Measurements from ENCODE around the gene MAP4K4.

MAP4K4 gene

DNA sequence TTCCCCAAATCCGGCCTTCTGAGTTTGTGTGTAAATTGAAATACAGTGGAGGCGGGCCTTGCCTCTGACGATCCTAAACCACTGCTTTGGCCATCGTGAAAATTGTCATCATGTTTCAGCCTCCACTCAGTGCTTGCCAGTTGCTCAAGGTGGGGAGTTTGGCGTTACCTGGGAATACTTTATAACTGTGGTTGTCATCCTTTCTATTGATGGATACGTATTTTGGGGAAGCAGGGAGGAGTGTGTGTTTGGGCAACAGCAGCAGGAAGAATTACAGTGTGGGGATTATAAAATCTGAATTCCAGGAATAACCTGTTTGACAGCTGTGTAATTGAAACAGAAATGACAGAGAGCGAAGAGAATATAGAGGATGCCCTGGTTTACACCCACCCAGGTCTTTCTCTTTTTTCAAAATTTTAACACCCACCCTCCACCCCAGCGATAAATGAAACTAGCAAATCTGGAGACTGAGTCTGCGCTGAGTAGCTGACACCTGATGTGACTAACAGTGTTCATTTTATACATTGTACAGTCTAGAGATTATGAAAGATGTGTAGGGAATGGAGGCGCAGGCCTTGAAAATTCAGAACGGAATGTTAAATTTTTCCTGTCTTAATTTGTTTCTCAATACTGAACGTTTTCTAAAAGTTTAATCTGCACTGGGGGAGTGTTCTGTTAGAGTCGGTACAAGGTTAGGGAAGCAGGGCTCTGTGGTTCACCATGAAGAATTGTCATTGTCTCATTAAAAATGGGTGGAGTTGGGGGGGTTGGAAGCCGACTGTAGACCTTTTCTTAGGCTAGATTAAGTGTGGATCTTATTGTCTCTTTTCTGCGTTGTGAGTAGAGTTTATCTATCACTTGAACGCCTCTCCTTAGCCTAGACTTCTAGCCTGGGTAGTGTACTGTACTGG, 1.6 kb downstream of the MAP4K4 start:
- TF ChIP-seq, protein P1, sequence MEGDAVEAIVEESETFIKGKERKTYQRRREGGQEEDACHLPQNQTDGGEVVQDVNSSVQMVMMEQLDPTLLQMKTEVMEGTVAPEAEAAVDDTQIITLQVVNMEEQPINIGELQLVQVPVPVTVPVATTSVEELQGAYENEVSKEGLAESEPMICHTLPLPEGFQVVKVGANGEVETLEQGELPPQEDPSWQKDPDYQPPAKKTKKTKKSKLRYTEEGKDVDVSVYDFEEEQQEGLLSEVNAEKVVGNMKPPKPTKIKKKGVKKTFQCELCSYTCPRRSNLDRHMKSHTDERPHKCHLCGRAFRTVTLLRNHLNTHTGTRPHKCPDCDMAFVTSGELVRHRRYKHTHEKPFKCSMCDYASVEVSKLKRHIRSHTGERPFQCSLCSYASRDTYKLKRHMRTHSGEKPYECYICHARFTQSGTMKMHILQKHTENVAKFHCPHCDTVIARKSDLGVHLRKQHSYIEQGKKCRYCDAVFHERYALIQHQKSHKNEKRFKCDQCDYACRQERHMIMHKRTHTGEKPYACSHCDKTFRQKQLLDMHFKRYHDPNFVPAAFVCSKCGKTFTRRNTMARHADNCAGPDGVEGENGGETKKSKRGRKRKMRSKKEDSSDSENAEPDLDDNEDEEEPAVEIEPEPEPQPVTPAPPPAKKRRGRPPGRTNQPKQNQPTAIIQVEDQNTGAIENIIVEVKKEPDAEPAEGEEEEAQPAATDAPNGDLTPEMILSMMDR (IDR thresholded peaks at IDR 0.05; ENCODE audit: low read depth, low read length) = no peak

DNA sequence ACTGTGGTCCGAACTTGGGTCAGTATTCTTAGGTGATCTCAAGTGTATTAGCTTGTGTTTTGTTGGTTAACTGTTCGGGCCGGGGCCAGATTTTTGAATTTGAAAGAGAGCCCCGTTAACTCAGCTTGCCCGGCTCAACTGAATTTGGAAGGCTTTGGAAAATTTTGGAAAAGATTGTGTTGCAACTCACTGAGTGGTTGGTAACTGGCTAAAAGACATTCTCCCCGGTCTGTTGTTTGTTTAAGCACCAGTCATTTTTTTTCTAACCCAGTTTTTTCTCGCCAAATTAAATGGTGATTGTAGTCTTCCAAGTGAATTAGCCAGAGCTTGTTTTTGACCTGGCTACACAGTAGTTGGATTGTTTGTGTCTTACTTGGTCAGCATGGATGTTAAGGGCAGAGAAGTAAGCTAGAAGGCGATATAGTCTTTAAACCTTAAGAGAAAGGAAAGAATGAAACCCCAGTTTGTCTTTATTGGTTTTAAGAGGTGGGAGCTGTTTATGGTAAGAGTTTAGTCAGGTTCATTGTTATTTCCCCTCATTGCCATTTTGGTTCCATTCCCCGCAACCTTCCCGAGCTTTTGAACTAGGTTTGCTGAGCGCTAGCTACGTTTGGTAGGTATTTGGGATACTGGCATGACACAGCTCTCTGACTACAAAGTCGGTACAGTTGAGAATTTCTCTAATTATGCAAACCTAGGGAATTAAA, 2.4 kb downstream of the MAP4K4 start:
- TF ChIP-seq, protein P1 (IDR thresholded peaks at IDR 0.05; ENCODE audit: low read depth, low read length) = no peak

More for the DNA sequence above, 1.6 kb downstream of the MAP4K4 start:
- H3K4me3 ChIP-seq (ENCODE audit: low read depth, low read length) = peak overlapping the region; percentile 85

DNA sequence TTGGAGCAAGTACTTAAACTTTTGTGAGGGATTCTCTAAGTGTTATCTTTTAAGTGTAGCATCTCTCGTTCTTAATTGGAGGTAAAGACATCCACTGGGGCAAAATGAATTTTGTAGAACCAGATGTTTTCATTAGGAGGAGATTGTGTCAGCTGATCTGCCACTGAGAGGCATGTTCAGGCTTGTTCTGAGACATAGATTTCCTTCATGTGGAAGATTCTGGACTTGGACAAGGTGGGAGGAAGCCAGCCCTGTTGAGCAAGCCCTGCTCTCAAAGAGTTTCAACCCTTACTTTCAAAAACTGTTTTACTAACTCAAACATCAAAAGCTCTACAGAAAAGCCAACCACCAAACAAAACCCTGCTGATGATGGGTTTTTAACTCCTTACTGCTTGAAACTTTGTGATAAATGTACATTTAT, 6.5 kb downstream of the MAP4K4 start:
- TF ChIP-seq, protein P1 (IDR thresholded peaks at IDR 0.05; ENCODE audit: low read depth, low read length) = no peak
- no peak overlapping the region for H3K4me3 ChIP-seq (ENCODE audit: low read depth, low read length)

More for the DNA sequence above, 2.4 kb downstream of the MAP4K4 start:
- peak overlapping the region; percentile 85 for H3K4me3 ChIP-seq (ENCODE audit: low read depth, low read length)

DNA sequence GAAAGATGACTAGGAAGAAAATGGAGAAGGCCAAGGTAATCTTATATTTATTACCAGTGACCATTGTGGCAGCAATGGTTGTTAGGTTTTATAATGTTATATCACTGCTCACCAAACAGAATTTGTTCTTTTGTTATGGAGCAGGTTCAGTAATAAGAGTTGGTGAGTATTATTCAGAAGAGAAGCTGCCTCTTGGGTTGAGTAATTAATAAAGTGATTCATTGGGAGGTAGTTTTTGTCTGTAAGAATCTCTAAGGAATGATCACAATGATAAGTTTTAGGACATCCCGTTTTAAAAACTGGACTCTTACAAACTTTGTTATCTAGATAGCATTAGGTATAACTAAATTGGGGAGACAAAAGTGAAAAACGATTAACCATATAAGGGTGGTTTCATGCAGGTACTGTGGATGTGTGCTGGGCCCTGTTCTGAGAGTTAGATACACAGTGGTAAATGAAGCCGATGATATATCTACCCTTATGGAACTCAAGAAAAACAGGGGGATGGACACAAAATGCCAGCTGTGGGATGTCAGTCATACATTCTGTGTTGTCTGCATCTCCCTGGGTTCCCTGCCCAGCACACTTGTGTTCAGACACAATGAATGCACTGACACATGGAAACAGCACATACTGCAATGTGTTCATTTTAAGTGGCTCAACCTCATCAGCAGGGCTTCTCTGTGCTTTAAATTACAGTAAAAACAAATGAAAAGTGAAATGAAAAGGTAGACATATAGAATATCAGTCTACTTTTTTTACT, 7.5 kb downstream of the MAP4K4 start:
- TF ChIP-seq, protein P1 (IDR thresholded peaks at IDR 0.05; ENCODE audit: low read depth, low read length) = no peak
- H3K4me3 ChIP-seq (ENCODE audit: low read depth, low read length) = no peak overlapping the region

DNA sequence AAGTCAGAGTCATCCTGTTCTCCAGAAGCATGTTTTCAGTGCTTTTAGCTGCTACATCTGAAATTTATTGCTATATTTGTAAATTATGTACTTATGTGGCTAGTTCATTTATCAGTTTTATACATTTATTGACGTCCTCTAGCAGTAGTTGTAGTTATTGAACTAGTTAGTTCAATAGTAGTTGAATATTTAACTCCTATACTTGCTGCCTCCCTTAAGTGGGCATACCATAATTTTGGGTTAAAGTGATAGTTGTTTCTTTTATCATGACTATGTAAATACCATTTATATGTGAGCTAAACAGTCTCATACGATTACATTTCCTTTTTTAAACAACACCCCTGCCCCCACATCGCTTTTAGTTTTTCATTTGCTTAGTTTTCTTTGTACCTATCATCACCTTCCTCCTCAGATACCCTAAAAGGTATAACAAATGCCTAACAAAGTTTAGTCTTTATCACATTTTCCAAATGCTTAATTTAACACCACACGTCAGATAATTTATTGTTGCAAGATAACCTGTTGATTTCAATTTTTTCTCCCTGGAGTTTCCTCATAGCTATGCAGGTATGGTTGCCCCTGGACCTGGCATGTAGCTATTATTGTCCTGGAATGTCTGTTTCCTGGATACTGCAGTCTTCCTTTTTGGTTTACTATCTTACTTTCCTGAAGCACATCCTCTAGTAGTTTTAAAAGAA, 8.8 kb downstream of the MAP4K4 start:
- TF ChIP-seq, protein P1 (IDR thresholded peaks at IDR 0.05; ENCODE audit: low read depth, low read length) = no peak
- H3K4me3 ChIP-seq (ENCODE audit: low read depth, low read length) = no peak overlapping the region

DNA sequence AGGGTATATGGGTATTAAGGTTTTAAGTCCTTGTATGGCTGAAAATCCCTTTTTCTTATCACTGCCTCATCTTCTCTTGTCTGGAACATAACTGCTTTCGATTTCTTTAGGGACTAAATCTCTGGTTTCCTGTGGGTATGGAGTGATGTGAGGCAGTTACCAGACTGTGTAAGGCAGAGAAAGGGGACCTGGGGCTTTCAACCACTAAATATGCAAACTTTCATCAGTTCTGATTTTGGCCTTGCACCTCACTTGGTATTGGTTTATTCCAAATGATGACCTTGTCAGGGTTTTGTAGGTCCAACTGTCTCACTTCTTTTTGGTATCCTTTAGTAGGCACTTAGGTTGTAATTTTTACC, 9.3 kb downstream of the MAP4K4 start:
- TF ChIP-seq, protein P1 (IDR thresholded peaks at IDR 0.05; ENCODE audit: low read depth, low read length) = no peak
- no peak overlapping the region for H3K4me3 ChIP-seq (ENCODE audit: low read depth, low read length)
